HG03521 (cell line): ENCODE data around the gene VSIG2.
"Not testable (repeated sequence)": the region's sequence is repeated elsewhere in the genome, so short reads cannot be mapped to it uniquely, and the experiment has no call there.

Experiments used
- ATAC-seq: cut with Tn5 transposase; IDR thresholded peaks from one replicate; pipeline ENCODE4 v1.9.1; 2021; ENCODE audit warnings: mild to moderate bottlenecking, moderate library complexity; ENCODE audit not compliant: unreplicated experiment

The VSIG2 gene, protein sequence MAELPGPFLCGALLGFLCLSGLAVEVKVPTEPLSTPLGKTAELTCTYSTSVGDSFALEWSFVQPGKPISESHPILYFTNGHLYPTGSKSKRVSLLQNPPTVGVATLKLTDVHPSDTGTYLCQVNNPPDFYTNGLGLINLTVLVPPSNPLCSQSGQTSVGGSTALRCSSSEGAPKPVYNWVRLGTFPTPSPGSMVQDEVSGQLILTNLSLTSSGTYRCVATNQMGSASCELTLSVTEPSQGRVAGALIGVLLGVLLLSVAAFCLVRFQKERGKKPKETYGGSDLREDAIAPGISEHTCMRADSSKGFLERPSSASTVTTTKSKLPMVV

DNA sequence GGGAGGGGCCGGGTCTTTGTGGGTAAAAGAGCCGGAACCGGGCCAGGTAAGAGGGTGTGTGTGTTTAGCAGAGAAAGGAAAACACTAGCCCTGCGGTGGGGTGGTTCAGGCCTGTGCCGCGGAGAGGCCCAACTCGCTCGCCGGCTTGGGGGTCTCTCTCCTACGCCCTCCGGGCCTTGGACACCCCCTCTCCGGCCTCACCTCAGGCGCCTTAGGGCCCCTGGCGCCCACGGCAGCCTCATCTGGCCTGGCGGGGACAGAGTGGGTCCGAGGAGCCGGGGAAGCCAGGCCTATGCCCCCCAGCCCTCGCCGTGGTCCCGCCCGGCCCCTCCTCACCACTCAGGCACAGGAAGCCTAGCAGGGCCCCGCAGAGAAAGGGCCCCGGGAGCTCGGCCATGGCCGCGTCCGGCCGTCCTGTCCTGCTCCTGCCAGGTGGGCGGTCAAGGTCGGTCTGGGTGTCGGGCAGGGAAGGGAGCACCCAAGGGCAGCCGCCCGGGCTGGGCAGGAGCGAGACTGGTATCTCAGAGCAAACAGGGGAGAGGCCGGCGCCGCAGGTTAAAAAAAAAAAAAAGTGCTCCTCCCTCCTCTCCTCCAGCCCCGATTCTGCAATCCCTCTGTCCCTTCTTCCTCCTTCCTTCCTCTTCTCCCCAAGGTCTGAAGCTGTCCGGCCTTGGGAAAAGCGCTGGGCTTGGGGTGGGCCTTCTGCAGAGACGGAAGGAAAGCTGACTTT, at the start of gene VSIG2:
Gene VSIG2, minus strand, starts transcription at position 515 of the 730 bp plus-strand sequence. Its CDS starts 118 bp downstream, at position 397.
- no peak for ATAC-seq

DNA sequence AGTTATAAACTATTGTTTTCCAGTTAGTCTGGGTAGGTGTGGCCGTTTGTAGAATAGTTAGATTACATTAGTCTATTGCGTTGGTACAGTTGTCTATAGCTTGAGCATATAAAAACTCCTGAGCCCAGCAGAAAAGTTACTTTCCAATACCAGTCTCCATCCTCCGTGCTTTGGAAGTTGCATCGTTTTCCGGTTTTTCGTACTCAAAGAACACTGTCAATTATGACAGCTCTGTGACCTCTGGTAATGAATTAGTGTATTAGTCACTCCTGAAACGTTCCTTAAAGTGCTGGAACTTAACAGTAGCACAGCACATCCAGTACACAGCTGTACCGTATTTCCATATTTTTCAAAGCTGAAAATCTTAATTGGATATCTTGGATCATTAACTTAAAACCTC, 49.0 kb upstream of the VSIG2 start:
- no peak for ATAC-seq

DNA sequence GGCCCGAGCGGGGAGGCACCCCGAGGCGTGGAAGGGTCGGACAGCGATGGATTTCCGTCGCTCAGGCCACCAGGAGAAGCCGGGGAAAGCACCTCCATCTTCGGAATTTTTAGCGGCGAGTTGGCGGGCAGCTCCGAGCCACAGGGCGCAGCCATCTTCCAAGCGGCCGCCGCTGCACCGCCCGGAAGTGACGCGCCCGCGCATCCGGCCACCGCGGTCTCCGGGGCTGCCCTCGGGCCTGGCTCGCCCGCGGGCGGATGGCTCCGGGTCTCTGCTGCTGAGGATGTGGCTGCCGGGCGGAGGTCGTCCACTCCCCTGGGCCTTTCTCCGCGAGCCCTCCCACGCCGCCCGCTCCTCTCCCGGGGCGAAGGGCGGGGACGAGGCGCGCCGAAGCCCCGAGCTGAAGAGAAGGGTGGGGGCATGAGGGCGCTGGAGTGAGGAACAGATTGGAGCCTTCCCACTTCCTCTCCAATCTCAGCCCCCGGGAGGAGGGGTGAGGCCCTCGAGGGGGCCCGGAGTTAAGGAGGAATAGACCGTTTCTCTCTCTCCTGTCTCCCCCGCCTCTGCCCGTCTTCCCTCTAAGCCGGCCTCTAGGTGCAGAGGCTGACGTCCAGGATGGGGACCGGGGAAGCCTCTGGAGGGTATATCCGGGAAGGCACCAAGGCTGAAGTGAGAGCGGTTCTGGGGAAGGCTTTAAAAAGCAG, 48.3 kb upstream of the VSIG2 start, which contains the start of gene MSANTD2:
Gene MSANTD2, minus strand, starts transcription at position 181 of the 704 bp plus-strand sequence. Its CDS starts 26 bp downstream, at position 155.
- ATAC-seq: peak; percentile 91

DNA sequence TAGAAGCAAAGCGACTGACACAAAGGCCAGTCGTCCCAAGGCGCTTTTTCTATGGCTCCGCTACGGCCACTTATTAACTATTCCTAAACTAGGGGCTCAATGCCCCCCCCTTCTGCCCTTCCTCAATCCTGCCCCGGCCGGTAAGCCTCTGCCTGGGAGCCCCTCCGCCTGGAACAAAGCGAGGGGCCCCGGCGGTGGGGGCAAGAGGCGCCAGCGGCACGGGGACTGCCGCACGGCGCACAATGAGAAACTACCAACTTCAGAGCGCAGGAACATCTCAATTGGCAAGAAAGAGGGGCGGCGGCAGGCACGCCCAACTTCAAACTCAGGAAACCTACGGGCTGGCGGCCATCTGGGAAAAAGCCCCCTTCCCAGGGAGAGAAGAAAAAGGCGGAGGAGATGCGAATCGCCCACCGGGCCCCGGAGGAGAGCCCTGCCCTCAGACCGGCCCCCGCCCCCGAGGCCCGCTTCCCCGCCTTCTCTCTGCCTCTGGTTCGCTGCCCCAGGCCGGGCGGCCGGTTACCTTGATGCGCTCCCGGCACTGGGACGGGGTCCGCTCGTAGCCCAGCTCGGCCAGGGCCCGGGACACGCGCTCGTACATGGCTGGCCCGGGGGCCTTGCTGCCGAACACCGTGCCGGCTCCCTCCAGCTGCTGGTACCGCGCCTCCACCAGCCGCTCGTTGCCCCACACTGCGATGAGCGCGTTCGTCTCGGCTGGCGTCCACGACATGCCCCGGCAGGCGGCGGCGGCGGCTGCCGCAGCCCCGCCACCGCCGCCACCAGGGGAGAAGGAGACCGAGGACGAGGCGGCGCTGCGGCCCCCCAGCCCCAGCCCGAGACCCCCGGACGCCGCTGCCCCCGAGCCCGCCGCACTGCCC, 47.5 kb upstream of the VSIG2 start:
- ATAC-seq: peak; percentile 34

DNA sequence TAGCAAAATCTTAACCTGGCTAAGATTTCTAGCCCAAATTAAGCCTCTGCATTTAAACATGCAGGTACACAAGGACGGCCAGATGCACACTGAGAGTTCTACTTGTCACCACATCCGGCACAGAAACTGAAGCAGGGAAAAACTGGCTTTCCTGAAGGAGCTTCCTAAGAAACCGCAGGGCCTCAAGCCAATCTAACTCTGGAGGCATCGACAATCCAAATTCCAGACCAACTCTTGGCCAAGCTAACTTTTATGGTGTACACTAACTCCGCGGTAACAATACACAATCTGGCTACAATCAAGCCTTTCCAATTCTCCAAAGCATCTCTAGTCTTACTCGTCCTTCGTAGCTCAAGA, 46.9 kb upstream of the VSIG2 start:
- ATAC-seq: peak; percentile 7

DNA sequence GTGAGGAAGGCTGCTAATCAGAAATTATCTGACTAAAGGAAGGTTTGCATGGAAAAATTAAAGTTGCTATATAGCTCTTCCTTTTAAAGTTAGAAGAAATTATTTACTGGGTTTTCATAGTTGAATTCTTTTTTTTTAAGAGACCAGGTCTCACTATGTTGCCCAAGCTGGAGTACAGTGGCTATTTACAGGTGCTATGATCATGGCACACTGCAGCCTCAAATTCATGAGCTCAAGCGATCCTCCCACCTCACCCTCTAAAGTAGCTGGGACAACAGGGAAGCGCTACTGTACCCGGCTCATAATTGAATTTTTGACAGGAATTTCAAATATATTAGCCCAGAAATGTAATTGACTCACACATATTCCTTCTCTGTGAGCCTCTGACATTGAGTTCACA, 44.3 kb upstream of the VSIG2 start:
- no peak for ATAC-seq

DNA sequence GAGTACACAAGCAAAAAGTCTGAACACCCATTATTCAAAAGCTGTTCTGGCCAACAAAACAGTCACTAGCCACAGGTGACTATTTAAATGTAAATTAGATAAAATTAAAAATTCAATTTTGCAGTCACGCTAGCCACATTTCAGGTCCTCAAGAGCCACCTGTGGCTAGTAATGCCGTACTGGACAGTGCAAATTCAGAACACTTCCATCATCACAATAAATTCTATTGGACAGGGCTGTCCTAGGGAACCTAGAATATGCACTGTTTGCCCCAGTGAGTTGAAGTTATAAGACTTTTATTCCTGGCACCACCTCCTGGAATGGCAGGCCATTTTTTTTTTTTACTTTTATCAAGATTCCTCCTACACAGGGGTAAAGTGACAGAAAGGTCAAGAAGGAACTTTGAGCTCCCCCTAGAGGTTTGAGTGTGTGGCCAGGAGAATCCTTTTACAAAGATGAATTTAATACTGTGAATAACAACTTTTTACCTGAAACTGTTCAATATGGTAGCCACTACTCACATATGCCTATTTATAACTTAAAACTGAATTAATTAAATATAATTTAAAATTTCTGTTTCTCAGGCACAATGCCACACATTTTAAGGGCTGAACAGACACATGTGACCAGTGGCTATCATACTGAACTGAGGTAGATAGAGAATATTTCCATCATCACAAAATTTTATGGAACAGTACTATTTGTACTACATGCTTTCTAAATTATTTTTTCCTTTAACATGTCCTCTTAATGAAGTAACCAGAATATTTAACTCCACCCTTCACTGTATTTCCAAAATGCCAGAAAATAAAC, 41.6 kb upstream of the VSIG2 start:
- ATAC-seq: peak; percentile 58

DNA sequence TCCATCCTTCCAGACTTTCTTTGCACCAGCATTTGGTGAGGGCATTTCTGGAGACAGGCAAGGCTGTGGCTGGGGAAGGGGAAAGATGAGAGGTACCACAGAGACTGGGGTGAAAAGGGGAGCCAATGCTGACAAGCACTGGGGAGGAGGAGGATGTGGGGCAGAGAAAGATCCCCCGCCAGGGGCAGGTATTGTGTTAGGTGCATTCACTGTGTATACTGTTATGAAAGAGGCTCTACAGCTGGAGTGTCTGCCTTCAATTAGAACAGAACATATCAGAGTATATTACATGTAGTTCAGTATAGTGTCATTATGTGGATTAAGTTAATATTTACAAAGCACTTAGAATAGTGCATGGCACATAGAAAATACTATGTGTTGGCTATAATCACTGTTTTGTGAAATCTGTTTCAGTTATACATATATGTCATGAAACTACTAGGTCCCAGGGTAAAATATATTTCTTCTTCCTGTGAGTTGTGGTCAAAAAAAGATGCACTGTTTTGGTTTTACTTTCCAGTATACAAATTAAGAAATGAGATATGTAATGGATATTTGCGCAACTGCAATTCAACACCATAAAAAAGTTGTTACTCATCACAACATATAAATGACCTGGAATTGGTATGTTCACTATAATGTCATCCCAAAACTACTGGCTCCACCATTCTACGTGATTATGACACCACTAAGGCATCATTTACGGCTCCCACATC, 39.7 kb upstream of the VSIG2 start:
- peak; percentile 73 for ATAC-seq

DNA sequence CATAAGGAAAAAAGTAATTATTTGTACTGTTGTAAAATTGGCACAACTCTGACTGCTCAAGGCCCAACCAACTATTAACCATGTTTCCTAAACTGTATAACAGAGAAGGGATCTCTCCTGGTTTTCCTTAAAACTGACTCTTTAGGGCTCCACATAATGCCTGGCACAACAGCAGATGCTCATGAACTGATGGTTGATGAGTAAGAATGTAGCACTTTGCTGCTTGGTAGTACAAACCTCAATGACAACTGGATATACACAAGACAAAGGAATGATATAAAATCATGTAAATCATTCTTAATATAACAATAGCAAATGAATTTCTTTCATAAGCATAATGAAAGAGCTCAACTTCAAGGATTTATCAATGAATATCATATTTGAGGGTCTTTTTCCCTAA, 36.5 kb upstream of the VSIG2 start:
- no peak for ATAC-seq

DNA sequence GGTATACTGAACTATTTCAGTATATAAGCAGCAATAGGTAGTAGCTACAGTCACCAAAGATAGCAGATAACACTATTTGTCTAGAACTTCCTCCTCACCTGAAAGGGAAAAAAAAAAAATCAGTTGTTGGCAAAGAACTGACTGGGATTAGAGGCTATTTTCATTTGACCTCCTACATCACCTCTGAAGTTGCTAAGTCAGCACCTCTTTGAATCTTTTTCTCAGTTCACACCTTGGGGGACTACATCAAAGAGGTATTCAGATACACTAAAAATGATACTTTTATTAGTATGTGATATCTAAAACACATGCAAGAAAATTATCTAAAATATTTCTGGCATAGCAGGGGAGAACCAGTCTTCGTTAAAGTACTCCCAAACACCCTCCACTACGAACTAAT, 32.0 kb upstream of the VSIG2 start:
- no peak for ATAC-seq

DNA sequence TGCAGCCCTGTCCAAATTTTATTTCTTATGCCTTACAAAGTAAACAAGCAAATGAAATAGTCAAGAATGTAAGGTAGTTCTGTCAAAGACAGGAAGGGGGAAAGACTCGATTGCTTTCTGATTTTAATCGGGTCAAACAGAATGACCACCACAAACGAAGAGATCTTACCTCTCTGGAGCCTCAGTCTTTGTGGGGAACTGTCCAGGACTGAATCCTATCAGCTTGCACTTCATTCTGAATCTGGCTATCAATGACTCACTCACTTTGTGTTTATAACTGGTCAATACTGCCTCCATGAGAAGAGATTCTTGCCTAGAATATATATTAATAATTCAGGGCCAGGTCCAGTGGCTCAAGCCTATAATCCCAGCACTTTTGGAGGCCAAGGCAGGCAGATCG, 30.9 kb upstream of the VSIG2 start:
- no peak for ATAC-seq

DNA sequence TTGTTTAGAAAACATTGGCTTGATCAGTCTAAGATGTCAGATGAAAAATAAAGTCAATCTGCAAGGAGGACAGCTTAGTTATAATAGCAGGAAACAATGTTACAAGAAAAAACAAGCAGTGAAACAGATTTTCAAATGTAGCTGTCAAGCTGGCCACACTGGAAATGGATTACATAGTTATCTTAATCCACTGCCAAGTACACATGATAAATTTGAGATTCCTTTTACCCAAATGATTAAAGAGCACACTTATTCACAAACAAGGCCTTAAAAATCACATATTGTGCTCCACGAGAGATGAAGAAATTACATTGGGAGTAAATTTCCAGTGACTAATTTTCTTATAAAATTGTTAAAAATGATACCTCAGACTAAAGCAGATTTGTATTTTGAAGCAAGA, 27.5 kb upstream of the VSIG2 start:
- no peak for ATAC-seq

DNA sequence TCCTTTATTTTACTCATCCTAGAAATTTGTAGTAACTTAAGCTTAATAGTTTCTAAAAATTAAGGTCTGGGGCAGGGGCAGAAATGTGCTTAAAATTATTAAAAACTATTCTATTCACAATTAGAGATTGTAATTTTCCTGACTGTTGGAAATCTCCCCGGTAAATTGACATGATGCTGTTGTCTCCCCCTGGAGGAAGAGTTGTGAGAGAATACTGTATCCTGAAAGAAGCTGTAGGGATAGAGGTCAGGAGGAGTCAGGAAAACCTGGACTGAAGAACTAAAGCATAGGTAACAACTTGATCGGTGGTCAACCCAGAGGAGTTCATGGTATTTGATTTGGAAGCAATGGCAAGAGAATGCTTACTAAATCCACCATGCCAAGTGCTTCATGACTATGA, 26.2 kb upstream of the VSIG2 start:
- no peak for ATAC-seq

DNA sequence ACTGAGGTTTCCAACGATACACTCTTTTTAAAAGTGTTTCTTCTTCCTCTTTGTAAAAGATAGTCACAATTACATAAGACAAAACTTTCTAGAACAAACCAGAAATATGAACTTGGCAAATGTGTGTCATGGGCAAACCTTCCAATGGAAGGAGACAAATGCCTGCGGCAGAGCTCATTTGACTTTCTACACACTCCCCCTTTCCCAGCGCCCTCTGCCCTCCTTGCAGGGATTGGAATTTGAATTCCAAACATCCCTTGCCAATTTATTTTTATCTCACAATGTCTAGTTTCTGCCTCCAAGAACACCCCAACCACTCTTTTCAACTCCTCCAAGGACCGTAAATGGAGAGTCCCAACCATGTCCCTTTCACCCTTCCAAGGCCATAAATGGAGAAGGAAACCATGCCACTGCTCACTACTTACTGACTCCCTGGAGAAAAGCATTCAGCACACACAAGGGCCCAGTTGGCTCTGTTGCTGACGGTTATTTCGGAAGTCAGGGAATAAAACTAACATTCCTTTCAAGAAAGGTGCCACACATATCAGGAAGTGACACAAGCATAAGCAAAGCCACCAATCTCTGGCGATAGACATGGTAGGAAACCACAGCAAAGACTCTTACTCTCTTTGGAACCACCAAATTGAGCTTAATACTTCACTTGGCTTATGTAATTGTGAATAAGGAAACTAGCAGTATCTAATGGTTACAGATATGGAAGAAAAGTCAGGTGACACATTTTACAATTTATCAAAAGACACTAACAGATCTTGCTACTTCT, 25.0 kb upstream of the VSIG2 start:
- no peak for ATAC-seq

DNA sequence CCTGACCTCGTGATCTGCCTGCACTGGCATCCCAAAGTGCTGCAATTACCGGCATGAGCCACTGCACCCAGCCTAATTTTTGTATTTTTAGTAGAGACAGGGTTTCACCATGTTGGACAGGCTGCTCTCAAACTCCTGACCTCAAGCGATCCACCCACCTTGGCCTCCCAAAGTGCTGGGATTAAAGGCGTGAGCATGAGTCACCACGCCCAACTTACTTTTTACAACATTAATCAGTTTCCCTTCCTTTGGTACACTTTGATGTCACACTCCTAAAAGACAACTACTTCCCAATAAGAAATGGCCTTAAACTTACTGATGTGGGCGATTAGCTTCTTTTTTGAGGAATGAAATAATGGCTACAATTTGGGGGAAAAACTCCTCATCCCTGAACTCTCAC, 18.9 kb upstream of the VSIG2 start:
- not testable (repeated sequence) for ATAC-seq

DNA sequence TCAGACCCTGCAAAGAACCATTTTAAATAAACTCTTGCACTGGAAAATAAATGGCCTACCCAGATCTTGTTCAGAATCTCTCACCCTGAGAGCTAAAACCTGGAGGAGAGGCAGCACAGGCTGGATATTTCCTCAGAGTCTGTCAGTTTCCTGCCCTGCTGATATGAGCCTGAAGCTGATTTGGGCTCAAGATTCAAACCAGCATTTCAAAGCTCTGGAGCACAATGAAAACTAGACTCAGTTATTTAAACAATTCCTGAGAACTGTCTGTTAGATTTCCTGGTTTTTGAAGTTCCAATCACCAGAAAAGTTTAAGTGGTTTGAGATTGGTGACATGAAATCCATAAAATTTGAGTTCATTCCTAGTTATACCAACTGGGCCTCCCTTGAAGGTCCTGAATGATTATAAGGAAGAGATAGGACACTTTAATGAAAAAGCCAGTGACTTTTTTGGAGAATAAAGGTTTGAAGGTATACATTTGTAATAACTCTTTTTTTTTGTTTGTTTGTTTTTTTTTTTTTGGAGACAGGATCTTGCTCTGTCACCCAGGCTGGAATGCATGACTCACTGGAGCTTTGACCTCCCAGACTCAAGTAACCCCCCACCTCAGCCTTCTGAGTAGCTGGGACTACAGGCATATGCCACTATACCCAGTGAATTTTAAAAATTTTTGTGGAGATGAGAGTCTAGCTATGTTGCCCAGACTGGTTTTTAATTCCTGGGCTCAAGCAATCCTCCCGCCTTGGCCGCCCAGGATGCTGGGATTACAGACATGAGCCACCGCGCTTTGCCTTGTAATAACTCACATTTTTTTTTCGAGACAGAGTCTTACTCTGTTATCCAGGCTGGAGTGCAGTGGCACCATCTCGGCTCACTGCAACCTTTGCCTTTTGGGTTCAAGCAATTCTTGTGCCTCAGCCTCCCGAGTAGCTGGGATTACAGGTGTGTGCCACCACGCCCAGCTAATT, 18.0 kb upstream of the VSIG2 start:
- ATAC-seq: no peak

DNA sequence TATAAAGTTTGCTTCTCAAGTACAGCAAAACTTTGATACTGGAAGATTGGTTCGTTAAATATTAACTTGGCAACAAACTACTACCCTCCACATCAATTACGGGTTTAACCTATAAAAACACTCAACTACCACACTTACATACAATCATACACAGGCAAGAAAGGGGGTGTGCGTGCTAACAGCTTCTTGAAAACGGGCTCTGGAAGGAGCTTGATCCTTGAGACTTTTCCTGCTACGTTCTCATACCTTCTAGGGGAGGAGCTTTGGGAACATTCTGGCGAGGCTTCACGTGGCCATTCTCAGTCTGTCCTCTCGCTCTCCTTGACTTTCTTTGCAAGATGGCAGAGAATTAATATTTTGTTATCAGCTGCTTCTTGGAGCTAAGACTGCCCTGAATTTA, 16.9 kb upstream of the VSIG2 start:
- no peak for ATAC-seq
